KMS-11 (cell line): ENCODE results near the gene PUM2.
"Not testable (repeated sequence)": the region's sequence is repeated elsewhere in the genome, so short reads cannot be mapped to it uniquely, and the experiment has no call there.

ENCODE experiments used
- H2AFZ ChIP-seq: fragments of 200-600 bp; sonication (generic); 2 replicates; pipeline ENCODE4 v1.6.1; 2016; ENCODE audit warnings: antibody characterized with exemption, mixed run types, low read depth
- H3K27ac ChIP-seq: fragments of 200-600 bp; sonication (generic); 2 replicates; pipeline ENCODE4 v1.6.1; 2016; ENCODE audit warnings: mild to moderate bottlenecking, mixed run types
- H3K27me3 ChIP-seq: fragments of 200-600 bp; sonication (generic); 2 replicates; pipeline ENCODE4 v1.6.1; 2017; ENCODE audit warnings: mild to moderate bottlenecking, low read depth, mixed run types, moderate library complexity; ENCODE audit not compliant: insufficient read depth
- H3K36me3 ChIP-seq: fragments of 200-600 bp; sonication (generic); 2 replicates; pipeline ENCODE4 v1.6.1; 2017; ENCODE audit warnings: mild to moderate bottlenecking, mixed run types; ENCODE audit not compliant: insufficient read depth
- H3K4me1 ChIP-seq: fragments of 200-600 bp; sonication (generic); 2 replicates; pipeline ENCODE4 v1.6.1; 2016; ENCODE audit warnings: mild to moderate bottlenecking, low read depth, mixed run types; ENCODE audit not compliant: poor library complexity, severe bottlenecking
- H3K4me2 ChIP-seq: fragments of 200-600 bp; sonication (generic); 2 replicates; pipeline ENCODE4 v1.7.0; 2016; ENCODE audit warnings: mild to moderate bottlenecking, mixed run types
- H3K4me3 ChIP-seq: fragments of 200-600 bp; sonication (generic); IDR thresholded peaks from 2 replicates; pipeline ENCODE4 v1.6.1; 2017; ENCODE audit warnings: low read depth, low read length, mixed read lengths; ENCODE audit not compliant: insufficient read depth
- H3K79me2 ChIP-seq: fragments of 200-600 bp; sonication (generic); 2 replicates; pipeline ENCODE4 v1.6.1; 2016; ENCODE audit warnings: low read depth, mixed run types; ENCODE audit not compliant: insufficient read depth
- H3K9ac ChIP-seq: fragments of 200-600 bp; sonication (generic); 2 replicates; pipeline ENCODE4 v1.6.1; 2016; ENCODE audit warnings: mild to moderate bottlenecking, mixed run types
- H4K20me1 ChIP-seq: fragments of 200-600 bp; sonication (generic); 2 replicates; pipeline ENCODE4 v1.6.1; 2016; ENCODE audit warnings: mild to moderate bottlenecking, mixed run types; ENCODE audit not compliant: insufficient read depth
- CTCF ChIP-seq: fragments of 200-600 bp; sonication (generic); conservative IDR thresholded peaks from 2 replicates; pipeline ENCODE4 v1.6.1; 2017; ENCODE audit warnings: low read depth, mild to moderate bottlenecking, antibody characterized with exemption, low read length, moderate library complexity, mixed read lengths

PUM2 gene

GRCh38 chr2:20281876-20282275 lies 68.8 kb downstream of the PUM2 start:
- Histone ChIP-seq H3K27ac (no peak overlapping the region), H3K9ac (no peak overlapping the region), H3K4me3 (no peak overlapping the region), H3K4me2 (no peak overlapping the region), H4K20me1 (0 out of 2 replicates have a peak, but pooled peaks cover 3% of the 10 kb centered on the region), H3K36me3 (peaks cover 4% of the 10 kb centered on the region), H3K4me1 (peaks cover 3% of the 10 kb centered on the region), H3K79me2 (peaks cover 6% of the 10 kb centered on the region; the same call in 1 of the 2 replicates), H3K27me3 (no peaks in the 10 kb centered on the region), H2AFZ (no peak overlapping the region)
- TF ChIP-seq CTCF = no peak

GRCh38 chr2:20273042-20273441 lies 77.6 kb downstream of the PUM2 start:
- Histone ChIP-seq H3K27ac (no peak overlapping the region), H3K9ac (no peak overlapping the region), H2AFZ (no peak overlapping the region), H3K4me1 (peaks cover 26% of the 10 kb centered on the region), H4K20me1 (no peaks in the 10 kb centered on the region; the same call in 1 of the 2 replicates), H3K4me2 (no peak overlapping the region), H3K79me2 (no peaks in the 10 kb centered on the region), H3K36me3 (no peaks in the 10 kb centered on the region; the same call in 1 of the 2 replicates), H3K4me3 (no peak overlapping the region), H3K27me3 (no peaks in the 10 kb centered on the region)
- no peak for TF ChIP-seq CTCF

GRCh38 chr2:20268317-20268716 lies 82.3 kb downstream of the PUM2 start:
- H3K9ac ChIP-seq, H3K79me2 ChIP-seq, H3K4me2 ChIP-seq, H3K27me3 ChIP-seq, H3K27ac ChIP-seq, H2AFZ ChIP-seq, H3K4me3 ChIP-seq, H4K20me1 ChIP-seq, H3K4me1 ChIP-seq, H3K36me3 ChIP-seq: not testable (repeated sequence)

GRCh38 chr2:20267529-20267928 lies 83.1 kb downstream of the PUM2 start:
- TF ChIP-seq CTCF = no peak
- H3K9ac ChIP-seq = no peak overlapping the region
- H3K27ac ChIP-seq = no peak overlapping the region
- H3K79me2 ChIP-seq = no peaks in the 10 kb centered on the region
- no peak overlapping the region for H3K4me2 ChIP-seq
- peaks cover 1% of the 10 kb centered on the region for H3K4me1 ChIP-seq
- no peaks in the 10 kb centered on the region for H3K36me3 ChIP-seq
- no peak overlapping the region for H2AFZ ChIP-seq
- H4K20me1 ChIP-seq = no peaks in the 10 kb centered on the region
- H3K27me3 ChIP-seq = no peaks in the 10 kb centered on the region
- no peak overlapping the region for H3K4me3 ChIP-seq

- no peak overlapping the region for H3K4me2 ChIP-seq
- H3K79me2 ChIP-seq = no peaks in the 10 kb centered on the region
- no peak overlapping the region for H3K4me3 ChIP-seq
- no peak overlapping the region for H3K9ac ChIP-seq
- H3K4me1 ChIP-seq = no peaks in the 10 kb centered on the region
- no peaks in the 10 kb centered on the region for H4K20me1 ChIP-seq
- H3K27ac ChIP-seq = no peak overlapping the region
- no peaks in the 10 kb centered on the region for H3K27me3 ChIP-seq
- no peak for TF ChIP-seq CTCF
- no peaks in the 10 kb centered on the region for H3K36me3 ChIP-seq
- H2AFZ ChIP-seq = no peak overlapping the region
Observed at GRCh38 chr2:20264629-20265028, 86.0 kb downstream of the PUM2 start.
